Small intestine (tissue), 7 donors: ENCODE measurements around the gene TCF23. TPM values are rescaled to one million over a fixed set of nuclear protein-coding genes. Genes with fewer than 3 reads are reported as not detected.

Source experiments
- DNase-seq, 2 donors: peaks; one replicate each; pipeline versions ENCODE4 v3.0.0 to v3.0.0-alpha.2; 2013
- FAIRE-seq: peaks from 2 replicates; lab custom pipeline; 2012; peaks lifted over from hg19 to GRCh38; lab: Jason Lieb, UNC
- H3K27ac ChIP-seq, 3 donors: one replicate each; pipeline ENCODE4 v1.5.1; 2013; ENCODE audit warnings: low read length in 2 of 3, mild to moderate bottlenecking in 2 of 3, control low read depth in 1 of 3, inconsistent platforms in 1 of 3, low read depth in 1 of 3, moderate library complexity in 1 of 3
- H3K27me3 ChIP-seq, 3 donors: one replicate each; pipeline ENCODE4 v1.6.1; 2013; ENCODE audit warnings: low read length in 3 of 3, inconsistent platforms in 1 of 3; ENCODE audit not compliant: control insufficient read depth in 3 of 3, insufficient read depth in 3 of 3
- H3K36me3 ChIP-seq, 3 donors: one replicate each; pipeline ENCODE4 v1.6.1; 2013; ENCODE audit warnings: low read length in 3 of 3, inconsistent platforms in 1 of 3, low read depth in 1 of 3, mild to moderate bottlenecking in 1 of 3, moderate library complexity in 1 of 3; ENCODE audit not compliant: control insufficient read depth in 3 of 3, insufficient read depth in 2 of 3
- H3K4me1 ChIP-seq, 3 donors: one replicate each; pipeline ENCODE4 v1.6.1; 2013; ENCODE audit warnings: low read length in 2 of 3, inconsistent platforms in 1 of 3, low read depth in 1 of 3, mild to moderate bottlenecking in 1 of 3, moderate library complexity in 1 of 3; ENCODE audit not compliant: control insufficient read depth in 3 of 3, insufficient read depth in 2 of 3
- H3K4me3 ChIP-seq, 3 donors: one replicate each; pipeline ENCODE4 v1.5.1; 2013; ENCODE audit warnings: low read length in 3 of 3, control low read depth in 1 of 3, inconsistent platforms in 1 of 3, low read depth in 1 of 3, mild to moderate bottlenecking in 1 of 3, moderate library complexity in 1 of 3
- H3K9me3 ChIP-seq, 2 donors: one replicate each; pipeline ENCODE4 v1.6.1; 2013; ENCODE audit warnings: low read depth in 1 of 2, low read length in 1 of 2; ENCODE audit not compliant: control insufficient read depth in 2 of 2, insufficient read depth in 1 of 2
- WGBS, 3 donors: extraction: QIAGEN DNeasy Blood & Tissue Kit; methylation state at CpG; one replicate each; pipeline ENCODE4 v1.1.7; 2013; 5-methylcytosine and 5-hydroxymethylcytosine counted together
- polyA plus RNA-seq, 4 donors: library from polyadenylated mRNA; stranded (reverse) in 3 of 4; unstranded in 1 of 4; fragments of 200-250 nt in 3 of 4; fragments of 120-200 nt in 1 of 4; gene quantifications; one replicate each; pipeline versions ENCODE4 v1.2.1 to v1.2.3, GENCODE V29; 2013
- donor health status: healthy with polysubstance abuse.
- donor health status: control.
- donor health status: control.
- donor health status: Bipolar disorder and iron deficiency.
- donor health status: healthy.

The TCF23 gene
- polyA plus RNA-seq, 4 donors: 0.03 TPM; not detected in 2

- DNase-seq (peak; percentile 49 to 70), FAIRE-seq (no peak)
- H3K4me1 ChIP-seq: peaks cover 0 to 15% (median 0%) of the 10 kb centered on the region in 3 donors
- H3K9me3 ChIP-seq: no peaks in the 10 kb centered on the region
- 3 to 5% (median 5%) methylated on average over 33 to 47 of the region's 47 CpGs for WGBS, 3 donors
- H3K27me3 ChIP-seq: peaks cover 0 to 26% (median 0%) of the 10 kb centered on the region in 3 donors
- peak within 1 kb of the TSS in 1 of 3 donors; percentile 2 for H3K27ac ChIP-seq
- H3K36me3 ChIP-seq: no peaks in the 10 kb centered on the region
- peak within 1 kb of the TSS; percentile 13 to 63 (median 60) for H3K4me3 ChIP-seq
Measured at GRCh38 chr2:27123302-27124150, 25.3 kb upstream of the TCF23 start, which contains the start of gene ABHD1. Gene ABHD1 (plus strand): TSS chr2:27123815. CDS start chr2:27123949, 134 bp downstream.

DNA sequence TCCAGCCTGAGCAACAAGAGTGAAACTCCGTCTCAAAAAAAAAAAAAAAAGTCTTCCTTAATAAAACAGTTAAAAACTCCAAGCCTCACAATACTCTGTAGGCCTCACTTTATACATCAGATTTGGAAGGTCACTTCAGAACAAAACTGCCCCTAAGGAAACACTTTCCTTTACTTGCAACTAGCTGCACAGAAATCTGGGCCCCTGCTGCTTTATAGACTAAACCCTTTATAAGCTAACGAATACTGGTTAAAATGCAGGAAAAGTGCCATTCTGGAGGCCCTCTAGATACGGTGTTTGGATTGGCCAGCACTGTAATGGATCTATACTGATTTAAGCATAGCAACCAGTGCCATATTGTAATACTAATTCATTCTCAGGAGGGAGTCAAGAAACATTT lies 23.7 kb upstream of the TCF23 start:
- H3K9me3 ChIP-seq: no peaks in the 10 kb centered on the region
- H3K27me3 ChIP-seq: peaks cover 0 to 14% (median 0%) of the 10 kb centered on the region in 3 donors
- H3K36me3 ChIP-seq: peaks cover under 1 to 14% (median 2%) of the 10 kb centered on the region in 3 donors
- 81 to 90% (median 88%) methylated on average over 3 of the region's 3 CpGs for WGBS, 3 donors
- DNase-seq (no peak), FAIRE-seq (no peak)
- H3K4me1 ChIP-seq: peaks cover 0 to 12% (median 0%) of the 10 kb centered on the region in 3 donors
- no peak overlapping the region for H3K4me3 ChIP-seq
- H3K27ac ChIP-seq: no peak overlapping the region

DNA sequence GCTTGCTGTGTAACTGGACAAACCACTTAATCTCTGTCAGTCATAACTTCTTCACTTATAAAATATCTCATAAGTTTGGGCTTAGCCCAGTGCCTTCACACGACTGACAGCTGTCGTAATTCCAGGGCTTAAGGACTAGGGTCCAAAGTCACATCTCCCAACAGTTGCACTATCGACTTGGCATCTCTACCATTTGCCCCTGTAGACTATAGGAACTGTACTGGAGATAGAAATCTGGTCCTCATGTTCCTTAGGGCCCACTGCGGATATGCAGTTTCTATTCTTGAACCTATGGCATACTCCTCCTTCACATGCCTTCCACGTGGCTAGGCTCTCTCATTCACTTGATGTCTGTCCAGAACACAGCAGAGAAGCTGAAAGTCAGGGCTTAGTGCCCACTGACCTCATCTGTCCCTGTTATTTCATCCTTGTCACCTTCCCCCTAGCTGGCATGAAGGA lies 22.5 kb upstream of the TCF23 start:
- H3K27ac ChIP-seq: peak overlapping the region in 1 of 3 donors; percentile 25
- no peaks in the 10 kb centered on the region for H3K9me3 ChIP-seq
- no peak overlapping the region for H3K4me3 ChIP-seq
- 17 to 48% (median 29%) methylated on average over 5 of the region's 5 CpGs for WGBS, 3 donors
- no peak for FAIRE-seq
- peak; percentile 60 to 63 for DNase-seq
- H3K4me1 ChIP-seq: peaks cover 0 to 12% (median 0%) of the 10 kb centered on the region in 3 donors
- H3K27me3 ChIP-seq: peaks cover 0 to 9% (median 0%) of the 10 kb centered on the region in 3 donors
- H3K36me3 ChIP-seq: peaks cover 5 to 25% (median 9%) of the 10 kb centered on the region in 3 donors

GRCh38 chr2:27127883-27128667 lies 20.7 kb upstream of the TCF23 start:
- no peaks in the 10 kb centered on the region for H3K9me3 ChIP-seq
- 86 to 90% (median 88%) methylated on average over 9 of the region's 9 CpGs for WGBS, 3 donors

DNA sequence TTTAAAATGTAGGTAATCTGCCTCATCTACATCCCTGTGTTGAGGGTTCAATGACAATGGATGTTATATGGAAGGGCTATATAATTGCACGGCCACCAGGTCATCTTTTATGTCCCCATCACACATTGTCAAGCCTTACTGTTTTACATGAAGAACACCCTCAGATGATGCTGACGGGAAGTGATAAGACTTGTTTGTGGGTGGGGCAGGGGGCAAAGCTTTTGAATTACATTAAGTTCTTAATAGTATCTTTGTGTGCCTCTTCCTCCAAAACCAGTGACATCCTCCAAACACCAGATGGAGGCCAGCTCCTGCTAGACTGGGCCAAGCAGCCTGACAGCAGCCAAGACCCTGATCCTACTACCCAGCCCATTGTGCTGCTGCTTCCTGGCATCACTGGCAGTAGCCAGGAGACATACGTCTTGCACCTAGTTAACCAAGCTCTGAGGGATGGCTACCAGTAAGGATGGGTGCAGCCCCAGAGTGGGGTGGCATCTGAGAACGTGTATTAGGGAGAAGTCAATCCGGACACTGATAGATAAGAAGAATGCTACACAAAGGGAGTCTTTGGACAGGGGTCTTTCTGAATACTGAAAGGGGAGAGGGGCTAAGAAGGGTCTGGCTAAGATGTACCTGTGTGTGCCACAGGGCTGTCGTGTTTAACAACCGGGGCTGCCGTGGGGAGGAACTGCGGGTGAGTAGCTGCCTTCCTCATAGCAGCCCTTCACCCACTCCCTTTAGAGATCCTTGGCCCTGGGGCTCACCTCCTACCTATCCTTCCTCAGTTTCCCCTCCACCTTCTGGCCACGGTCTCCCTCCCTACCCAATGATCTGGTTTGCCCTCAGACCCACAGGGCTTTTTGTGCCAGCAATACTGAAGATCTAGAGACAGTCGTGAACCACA lies 19.9 kb upstream of the TCF23 start:
- Histone ChIP-seq H3K27ac (no peak overlapping the region), H3K27me3 (peaks cover 0 to under 1% (median 0%) of the 10 kb centered on the region in 3 donors), H3K9me3 (no peaks in the 10 kb centered on the region), H3K4me3 (no peak overlapping the region), H3K36me3 (peaks cover 9 to 45% (median 11%) of the 10 kb centered on the region in 3 donors), H3K4me1 (peaks cover 3 to 18% (median 7%) of the 10 kb centered on the region in 3 donors)
- DNase-seq (no peak), FAIRE-seq (no peak)
- 71 to 80% (median 76%) methylated on average over 11 of the region's 11 CpGs for WGBS, 3 donors

More at GRCh38 chr2:27127883-27128667, 20.7 kb upstream of the TCF23 start:
- DNase-seq: no peak
- Histone ChIP-seq H3K4me3 (no peak overlapping the region), H3K27ac (no peak overlapping the region), H3K4me1 (peaks cover under 1 to 16% (median 2%) of the 10 kb centered on the region in 3 donors), H3K27me3 (peaks cover 0 to 3% (median 0%) of the 10 kb centered on the region in 3 donors), H3K36me3 (peaks cover 9 to 43% (median 11%) of the 10 kb centered on the region in 3 donors)
- no peak for FAIRE-seq

- Histone ChIP-seq H3K36me3 (peaks cover 9 to 45% (median 11%) of the 10 kb centered on the region in 3 donors), H3K9me3 (no peaks in the 10 kb centered on the region), H3K27ac (no peak overlapping the region), H3K27me3 (no peaks in the 10 kb centered on the region), H3K4me1 (peaks cover 3 to 16% (median 7%) of the 10 kb centered on the region in 3 donors), H3K4me3 (no peak overlapping the region)
- FAIRE-seq: no peak
- no peak for DNase-seq
- WGBS, 3 donors: 91 to 96% (median 93%) methylated on average over 10 of the region's 10 CpGs
Measured at GRCh38 chr2:27130396-27130795, 18.4 kb upstream of the TCF23 start.

- H3K4me3 ChIP-seq: no peak overlapping the region
- H3K27me3 ChIP-seq: no peaks in the 10 kb centered on the region
- WGBS, 3 donors: 67 to 86% (median 79%) methylated on average over 11 of the region's 11 CpGs
- peaks cover 3 to 12% (median 7%) of the 10 kb centered on the region in 3 donors for H3K4me1 ChIP-seq
- H3K9me3 ChIP-seq: no peaks in the 10 kb centered on the region
- DNase-seq (no peak), FAIRE-seq (no peak)
- H3K36me3 ChIP-seq: peaks cover 9 to 45% (median 11%) of the 10 kb centered on the region in 3 donors
- no peak overlapping the region for H3K27ac ChIP-seq
Measured at GRCh38 chr2:27131429-27131828, 17.4 kb upstream of the TCF23 start.
